Stimulated activated CD8-positive, alpha-beta memory T cell treated with anti-CD3 and anti-CD28 coated beads, Interleukin-7, amount 100 ng/mL, for 1 hour (primary cell): ENCODE results near the gene MCC.

Experiments used
- DNase-seq, 2 donors: peaks; one replicate each; pipeline ENCODE4 v3.0.0-alpha.2; 2020; ENCODE audit warnings: low read depth in 2 of 2

Gene MCC

DNA sequence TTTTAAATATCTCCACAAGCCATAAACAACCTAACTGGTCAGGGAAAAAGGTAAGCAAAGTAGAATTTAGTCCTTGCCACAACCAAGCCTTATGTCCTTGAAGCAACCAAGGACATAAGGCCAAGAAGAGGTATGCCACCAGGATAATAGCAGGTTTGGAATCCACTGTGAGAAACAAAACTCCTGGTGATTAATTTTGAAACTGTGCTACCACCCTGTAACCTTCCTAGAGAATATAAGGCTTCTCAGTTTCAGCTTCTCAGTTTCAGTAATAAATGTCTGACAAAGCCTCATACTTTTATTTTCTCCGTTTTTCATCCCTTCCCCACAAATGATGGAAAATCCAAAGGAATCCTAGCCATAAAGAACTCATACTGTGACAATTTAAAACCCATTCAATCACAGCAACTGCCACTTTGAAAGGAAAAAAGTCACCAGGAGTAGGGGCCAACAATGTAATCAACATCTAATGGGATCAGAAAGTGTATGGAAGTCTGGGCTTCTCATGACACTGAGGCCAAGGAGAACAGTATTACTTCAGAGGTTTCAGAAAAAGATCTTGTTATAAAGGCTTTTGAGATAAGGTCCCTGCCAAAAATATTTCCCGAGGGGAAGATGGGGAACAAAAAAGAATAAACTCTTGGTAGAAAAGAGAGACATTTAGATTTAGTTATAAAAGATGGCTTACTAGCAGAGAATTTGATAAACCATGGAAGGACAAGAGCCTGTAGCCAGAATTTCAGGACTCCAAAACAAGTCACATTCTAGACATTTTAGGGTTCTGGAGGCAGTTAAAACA is 242.6 kb downstream of the MCC start:
- no peak for DNase-seq

GRCh38 chr5:113244966-113245365 is 243.3 kb downstream of the MCC start:
- DNase-seq = no peak

DNA sequence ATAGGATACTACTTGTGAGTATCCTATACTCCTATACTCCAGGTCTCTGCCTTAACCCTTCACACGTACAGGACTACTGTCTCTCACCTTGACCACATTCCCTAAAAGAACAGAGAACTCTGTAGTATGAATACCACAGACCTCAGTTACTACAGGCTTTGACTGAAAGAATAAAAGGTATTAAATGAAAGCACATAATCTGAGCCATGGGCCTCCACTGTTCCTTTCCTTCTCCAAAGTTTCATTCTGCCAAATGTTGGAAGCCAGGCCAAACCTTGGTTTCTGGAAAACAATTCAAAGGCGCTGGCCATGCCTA is 244.9 kb downstream of the MCC start:
- no peak for DNase-seq

DNA sequence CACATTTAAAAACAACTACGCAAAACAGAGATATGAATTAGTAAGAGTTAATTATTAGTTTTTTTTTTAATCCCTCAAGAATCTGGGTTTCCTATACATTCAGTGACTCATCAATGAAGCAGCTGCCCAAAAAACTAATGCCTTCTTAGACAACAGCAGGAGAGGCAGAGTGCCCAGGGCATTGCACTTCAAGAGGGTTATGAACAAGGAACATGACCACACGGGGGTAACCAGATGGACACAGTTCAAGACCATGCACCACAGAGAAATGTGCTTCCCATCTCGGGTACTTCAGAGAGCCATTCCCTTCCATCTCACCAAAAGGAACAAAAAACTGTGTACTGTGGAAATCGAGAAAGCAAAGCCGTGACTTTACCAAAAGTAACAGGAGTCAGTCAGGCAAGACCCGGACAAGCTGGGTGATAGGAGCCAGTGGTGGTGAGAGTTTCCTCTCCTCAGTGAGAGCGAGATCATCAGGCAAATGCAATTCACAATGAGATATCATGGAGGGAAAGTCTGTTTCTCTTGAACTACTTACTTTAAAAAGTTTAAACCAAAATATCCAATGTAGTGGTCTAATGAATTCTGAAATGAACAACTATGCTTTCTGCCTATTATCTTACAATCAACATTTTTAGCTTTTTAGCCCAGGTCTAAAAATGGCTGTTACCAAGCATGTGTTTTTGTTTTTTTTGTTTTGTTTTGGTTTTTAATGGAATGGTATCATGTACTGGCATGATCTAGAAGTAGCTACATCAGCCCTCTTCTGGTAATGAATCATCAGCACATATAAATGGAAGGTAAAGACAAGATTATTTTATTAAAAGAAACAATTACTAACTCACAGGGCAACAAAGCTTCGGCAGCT is 245.5 kb downstream of the MCC start:
- no peak for DNase-seq

- no peak for DNase-seq
Observed at GRCh38 chr5:113240951-113241726, 247.1 kb downstream of the MCC start.

DNA sequence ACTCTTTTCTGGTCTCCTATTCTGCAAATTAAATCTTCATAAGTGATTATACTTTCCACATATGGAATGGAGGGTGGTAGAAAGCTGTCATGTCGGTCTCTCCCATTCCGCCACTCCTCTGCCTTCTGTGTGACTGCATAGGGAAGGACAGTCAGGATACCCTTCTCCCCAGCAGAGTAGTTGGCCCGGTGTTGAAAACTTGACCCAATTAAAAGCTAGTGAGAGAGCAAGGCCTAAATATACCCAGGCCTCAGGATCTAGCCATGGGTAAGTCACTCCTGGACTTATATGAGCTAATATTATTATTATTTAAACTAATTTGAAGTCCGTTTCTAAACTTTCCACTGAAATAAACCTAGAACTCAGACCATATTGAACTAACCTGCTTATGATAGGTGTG is 248.2 kb downstream of the MCC start:
- DNase-seq = no peak

DNA sequence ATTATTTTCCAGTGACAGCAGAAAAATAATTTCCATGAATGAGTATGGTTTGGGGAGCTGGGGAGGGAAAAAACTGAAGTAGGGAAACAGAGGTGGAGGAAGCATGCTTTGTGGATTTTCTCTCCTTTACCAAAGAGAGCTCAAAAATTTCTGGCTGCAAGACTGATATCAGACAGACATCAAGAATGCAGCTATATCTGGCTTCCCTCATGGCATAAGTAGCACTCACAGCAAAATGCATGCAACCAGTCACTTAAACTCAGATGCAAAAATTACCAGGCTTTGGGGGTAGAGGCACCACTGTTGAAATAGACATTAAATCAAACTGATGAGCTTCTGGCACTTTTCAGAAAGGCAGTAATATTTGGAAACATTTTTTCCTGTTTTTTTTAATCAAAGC is 250.4 kb downstream of the MCC start:
- no peak for DNase-seq

- DNase-seq = no peak
Observed at GRCh38 chr5:113236536-113237288, 251.5 kb downstream of the MCC start.

DNA sequence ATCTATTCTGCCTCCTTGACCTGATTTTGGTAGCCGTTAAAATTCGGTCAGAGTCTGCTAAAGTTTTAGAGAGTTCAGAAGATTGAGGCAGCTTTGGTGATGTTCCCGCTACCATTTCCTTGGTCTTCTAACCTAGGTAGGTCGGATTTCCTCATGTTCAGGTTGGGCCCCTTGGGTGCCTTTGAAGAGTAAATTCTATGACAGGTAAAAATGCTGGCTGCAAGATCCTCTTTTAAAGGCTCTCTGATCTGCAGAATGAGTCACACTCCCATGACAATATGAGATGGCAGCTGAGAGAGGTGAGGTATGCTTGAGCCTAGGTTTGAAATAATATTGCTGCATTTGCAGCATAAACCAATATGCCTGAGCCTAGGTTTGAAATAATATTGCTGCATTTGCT is 252.4 kb downstream of the MCC start:
- DNase-seq = no peak

DNA sequence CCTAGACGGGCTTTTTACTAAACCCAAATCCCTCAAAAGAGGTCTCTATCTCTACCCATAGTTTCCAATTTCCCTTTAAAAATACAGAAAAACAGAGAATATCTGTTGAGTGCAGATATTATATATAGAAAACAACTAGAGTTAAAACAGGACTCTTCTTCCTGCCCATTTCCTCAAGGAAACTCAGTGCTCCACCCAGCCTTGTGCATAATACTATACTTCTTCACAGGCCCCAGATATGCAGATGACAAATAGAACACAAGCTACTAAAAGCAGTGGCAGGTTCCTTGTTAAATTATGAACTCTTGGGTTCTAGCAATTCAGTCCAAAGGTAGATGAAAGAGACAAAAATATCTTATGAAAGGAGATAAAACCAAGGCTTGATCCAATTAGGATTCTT is 253.7 kb downstream of the MCC start:
- DNase-seq = no peak

- no peak for DNase-seq
Observed at GRCh38 chr5:113233606-113234005, 254.6 kb downstream of the MCC start.

- DNase-seq = no peak
Observed at GRCh38 chr5:113232667-113233066, 255.6 kb downstream of the MCC start.

- DNase-seq = no peak
Observed at GRCh38 chr5:113232221-113232620, 256.0 kb downstream of the MCC start.

- DNase-seq = no peak
Observed at GRCh38 chr5:113231653-113232000, 256.6 kb downstream of the MCC start.

DNA sequence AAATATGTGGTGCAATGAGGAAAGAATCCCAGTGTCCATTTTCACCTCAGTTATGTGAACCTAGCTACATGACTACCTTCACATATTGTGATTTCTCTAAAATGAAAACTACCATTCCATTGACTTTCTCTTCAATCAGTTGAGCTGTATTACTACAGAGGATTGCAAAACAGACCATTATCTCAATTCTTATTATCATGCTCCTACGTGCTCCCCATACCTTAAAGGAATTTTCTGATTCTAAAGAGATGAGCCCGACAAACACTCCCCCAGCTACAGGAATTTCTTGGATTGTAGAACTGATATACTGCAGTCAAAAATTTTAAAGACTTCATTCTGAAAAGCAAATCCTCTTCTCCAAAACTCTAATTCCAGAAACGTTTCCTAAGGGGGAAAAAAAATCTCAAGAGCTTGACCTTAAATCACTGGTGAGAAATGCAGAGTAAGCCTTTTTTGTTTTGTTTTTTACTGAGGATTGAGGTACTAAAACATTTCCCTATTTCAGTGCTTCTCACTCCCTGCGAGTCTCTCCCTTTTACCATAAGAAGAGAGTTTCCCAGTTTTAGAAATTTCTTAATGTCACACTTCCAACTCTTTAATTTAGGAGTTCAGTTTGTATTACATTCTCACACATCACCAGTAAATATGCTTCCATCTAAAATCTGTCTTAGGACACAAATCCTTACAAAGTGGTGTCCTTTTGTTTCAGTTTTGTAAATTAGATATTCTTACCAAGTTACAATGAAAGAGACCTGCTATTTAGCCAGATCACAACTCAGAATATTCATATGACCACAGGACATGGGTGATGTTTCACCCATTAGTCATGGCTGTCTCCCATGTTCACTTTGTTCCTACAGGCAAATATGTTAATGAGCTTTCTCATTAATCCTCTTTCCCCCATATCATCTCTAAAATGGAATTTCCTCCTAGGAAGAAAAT is 257.3 kb downstream of the MCC start:
- no peak for DNase-seq

DNA sequence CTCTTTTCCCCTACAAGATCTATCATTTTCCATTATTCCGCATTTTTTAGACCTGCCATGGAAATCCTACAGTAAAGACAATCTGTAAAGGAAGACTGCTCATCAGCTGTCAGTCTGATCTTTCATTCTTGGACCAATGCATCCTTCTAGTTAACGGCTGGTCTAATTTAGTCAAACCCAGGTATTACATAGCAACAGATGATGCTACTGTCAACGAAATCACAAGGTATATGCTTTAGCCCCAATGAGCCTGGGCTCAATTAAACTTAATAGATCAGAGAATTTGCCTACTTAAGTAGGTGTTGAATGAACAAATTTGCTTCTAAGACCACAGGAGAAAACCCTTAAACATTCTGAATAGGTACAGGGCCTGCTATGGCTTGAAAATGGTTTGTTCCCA is 260.5 kb downstream of the MCC start:
- DNase-seq = no peak

GRCh38 chr5:113226116-113226736 is 262.0 kb downstream of the MCC start:
- no peak for DNase-seq

DNA sequence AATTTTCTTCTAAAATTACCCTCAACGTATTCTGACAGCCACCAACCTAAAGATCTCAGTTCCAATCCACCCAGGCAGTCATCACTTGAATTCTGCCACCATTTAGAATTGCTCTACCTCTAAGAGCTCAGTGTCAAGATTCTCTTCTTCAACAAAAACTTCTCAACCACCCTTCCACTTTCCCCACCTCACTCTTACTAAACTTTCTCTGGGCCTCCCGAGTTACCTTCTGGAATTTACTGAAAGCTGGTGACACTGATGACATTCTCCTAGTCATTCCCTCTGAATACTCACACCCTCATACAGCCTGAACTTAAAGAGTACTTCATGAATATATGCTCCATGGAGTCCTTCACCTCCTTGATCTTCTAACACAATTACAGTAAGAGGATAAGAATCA is 263.0 kb downstream of the MCC start:
- DNase-seq = no peak

DNA sequence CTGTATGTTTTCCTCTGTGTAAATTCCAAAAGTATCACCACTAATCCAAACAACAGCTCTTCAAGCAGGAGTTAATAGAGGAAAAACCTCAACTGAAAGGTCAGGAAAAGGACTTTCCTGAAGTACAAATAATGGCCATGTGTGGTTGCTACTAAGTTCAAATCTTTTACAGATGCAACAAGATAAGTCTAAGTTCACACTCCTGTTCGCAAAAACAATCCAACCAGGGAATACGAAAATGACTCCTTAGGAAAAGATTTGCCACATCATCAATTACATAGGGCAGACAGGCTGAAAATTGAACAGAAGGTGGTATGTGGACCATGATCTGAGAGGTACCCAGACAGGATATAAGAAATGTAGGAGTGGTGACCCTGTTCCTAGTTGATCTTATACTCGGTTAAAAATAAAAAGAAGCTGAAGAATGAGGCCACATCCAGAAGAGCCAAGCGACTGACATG is 263.6 kb downstream of the MCC start:
- no peak for DNase-seq
